Fibroblast of villous mesenchyme (primary cell): ENCODE measurements around the gene PTBP1. TPM values are rescaled to one million over a fixed set of nuclear protein-coding genes. Genes with fewer than 3 reads are reported as not detected.

Experiments
- DNase-seq: peaks from one replicate; pipeline ENCODE4 v3.0.0-alpha.2; 2010; ENCODE audit warnings: low read depth
- H3K4me3 ChIP-seq: 2 replicates; pipeline ENCODE4 v1.5.1; 2011; ENCODE audit warnings: low read depth, mild to moderate bottlenecking, low read length
- small RNA-seq: library from RNA; depleted of rRNA; stranded (forward); fragments of <200 nt; gene quantifications from one replicate; pipeline ENCODE3, GENCODE V24; 2012
- total RNA-seq: library from RNA; depleted of rRNA; stranded (reverse); fragments of >200 nt; gene quantifications from 2 replicates; pipeline ENCODE4 v1.2.3, GENCODE V29; 2012
- TF ChIP-seq, protein P1 (sequence below): IDR thresholded peaks from 2 replicates; pipeline ENCODE4 v1.5.1; 2012; ENCODE audit warnings: low read depth, mild to moderate bottlenecking, low read length; ENCODE audit not compliant: insufficient read depth

The PTBP1 gene
- total RNA-seq, 1 donor, result 129 TPM

DNA sequence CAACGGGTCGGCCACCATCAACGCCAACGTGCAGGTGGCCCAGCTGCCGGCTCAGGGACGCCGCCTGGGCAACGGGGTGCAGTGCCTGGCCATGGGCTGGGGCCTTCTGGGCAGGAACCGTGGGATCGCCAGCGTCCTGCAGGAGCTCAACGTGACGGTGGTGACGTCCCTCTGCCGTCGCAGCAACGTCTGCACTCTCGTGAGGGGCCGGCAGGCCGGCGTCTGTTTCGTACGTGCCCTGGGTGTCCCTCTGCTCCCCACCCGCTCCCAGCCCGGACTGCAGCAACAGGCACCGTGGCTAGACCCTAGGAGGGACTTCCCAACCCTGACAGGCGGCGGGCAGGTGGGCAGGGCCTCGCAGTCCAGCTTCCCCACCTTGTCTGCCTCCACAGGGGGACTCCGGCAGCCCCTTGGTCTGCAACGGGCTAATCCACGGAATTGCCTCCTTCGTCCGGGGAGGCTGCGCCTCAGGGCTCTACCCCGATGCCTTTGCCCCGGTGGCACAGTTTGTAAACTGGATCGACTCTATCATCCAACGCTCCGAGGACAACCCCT is 58.4 kb downstream of the PTBP1 start:
- DNase-seq, result no peak
- TF ChIP-seq, protein P1, sequence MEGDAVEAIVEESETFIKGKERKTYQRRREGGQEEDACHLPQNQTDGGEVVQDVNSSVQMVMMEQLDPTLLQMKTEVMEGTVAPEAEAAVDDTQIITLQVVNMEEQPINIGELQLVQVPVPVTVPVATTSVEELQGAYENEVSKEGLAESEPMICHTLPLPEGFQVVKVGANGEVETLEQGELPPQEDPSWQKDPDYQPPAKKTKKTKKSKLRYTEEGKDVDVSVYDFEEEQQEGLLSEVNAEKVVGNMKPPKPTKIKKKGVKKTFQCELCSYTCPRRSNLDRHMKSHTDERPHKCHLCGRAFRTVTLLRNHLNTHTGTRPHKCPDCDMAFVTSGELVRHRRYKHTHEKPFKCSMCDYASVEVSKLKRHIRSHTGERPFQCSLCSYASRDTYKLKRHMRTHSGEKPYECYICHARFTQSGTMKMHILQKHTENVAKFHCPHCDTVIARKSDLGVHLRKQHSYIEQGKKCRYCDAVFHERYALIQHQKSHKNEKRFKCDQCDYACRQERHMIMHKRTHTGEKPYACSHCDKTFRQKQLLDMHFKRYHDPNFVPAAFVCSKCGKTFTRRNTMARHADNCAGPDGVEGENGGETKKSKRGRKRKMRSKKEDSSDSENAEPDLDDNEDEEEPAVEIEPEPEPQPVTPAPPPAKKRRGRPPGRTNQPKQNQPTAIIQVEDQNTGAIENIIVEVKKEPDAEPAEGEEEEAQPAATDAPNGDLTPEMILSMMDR, result no peak
- H3K4me3 ChIP-seq, result no peak overlapping the region

DNA sequence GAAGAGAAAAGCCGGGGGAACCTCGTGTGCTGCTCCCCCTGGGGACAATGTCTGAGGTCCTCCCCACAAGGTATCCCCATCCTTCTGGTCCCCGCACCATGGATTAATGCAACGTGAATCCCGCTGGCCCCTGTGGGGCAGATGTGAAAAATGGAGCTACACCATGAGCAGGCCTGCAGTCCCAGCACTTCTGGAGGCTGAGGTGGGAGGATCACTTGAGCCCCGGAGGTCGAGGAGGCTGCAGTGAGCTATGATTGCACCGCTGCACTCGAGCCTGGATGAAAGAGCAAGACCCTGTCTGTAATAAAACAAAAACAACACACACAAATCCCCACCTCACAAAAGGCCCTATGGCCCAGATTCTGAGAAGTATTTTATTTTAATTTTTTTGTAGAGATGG is 61.0 kb downstream of the PTBP1 start:
- TF ChIP-seq, protein P1, result no peak
- no peak overlapping the region for H3K4me3 ChIP-seq
- no peak for DNase-seq

DNA sequence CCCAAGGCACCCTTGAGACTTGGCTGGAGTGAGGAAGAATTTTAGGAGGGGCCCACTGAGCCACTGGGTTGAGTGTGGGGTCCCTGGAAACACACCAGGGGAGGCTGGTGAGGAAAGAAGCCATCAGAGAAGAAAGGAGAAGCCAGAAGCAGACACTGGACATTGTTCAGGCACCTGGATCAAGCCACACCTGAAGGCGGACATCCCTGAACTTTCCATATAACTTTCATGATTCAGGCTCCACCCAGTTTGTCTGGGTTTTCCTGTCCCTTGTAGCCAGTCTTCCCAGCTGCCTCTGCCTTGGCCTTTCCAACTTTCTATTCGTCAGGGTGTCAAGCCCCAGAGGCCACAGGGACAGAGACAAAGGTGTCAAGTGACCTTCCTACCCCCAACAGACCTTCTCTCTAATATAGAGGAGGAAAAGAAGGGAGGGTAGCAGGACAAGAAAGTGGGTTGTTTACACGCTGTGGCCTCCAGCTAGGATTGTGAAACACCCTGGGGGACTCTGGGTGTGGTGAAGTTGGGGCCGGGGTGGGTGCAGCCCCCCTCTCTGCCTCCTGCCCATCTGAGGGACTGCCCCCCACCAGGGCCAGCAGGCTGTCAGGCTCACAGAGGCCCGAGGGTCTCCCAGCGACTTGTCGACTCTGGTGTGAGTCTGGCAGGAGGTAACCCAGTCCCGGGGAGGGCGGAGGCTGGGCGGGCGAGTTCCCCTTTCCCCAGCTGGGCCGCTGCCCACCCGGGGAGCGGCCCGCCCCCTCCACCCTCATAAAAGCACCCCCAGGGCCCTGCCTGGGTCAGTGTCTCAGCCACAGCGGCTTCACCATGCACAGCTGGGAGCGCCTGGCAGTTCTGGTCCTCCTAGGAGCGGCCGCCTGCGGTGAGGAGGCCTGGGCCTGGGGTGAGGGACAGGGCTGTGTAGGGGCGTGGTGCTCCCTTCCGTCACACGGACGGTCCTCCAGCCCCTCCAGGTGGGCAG is 61.9 kb downstream of the PTBP1 start, which contains the start of gene CFD:
TSS of gene CFD (plus strand) at position 797 of the 976 bp plus-strand sequence. CDS start at position 823, 26 bp downstream.
- DNase-seq, result peak; percentile 83
- TF ChIP-seq, protein P1, result no peak

DNA sequence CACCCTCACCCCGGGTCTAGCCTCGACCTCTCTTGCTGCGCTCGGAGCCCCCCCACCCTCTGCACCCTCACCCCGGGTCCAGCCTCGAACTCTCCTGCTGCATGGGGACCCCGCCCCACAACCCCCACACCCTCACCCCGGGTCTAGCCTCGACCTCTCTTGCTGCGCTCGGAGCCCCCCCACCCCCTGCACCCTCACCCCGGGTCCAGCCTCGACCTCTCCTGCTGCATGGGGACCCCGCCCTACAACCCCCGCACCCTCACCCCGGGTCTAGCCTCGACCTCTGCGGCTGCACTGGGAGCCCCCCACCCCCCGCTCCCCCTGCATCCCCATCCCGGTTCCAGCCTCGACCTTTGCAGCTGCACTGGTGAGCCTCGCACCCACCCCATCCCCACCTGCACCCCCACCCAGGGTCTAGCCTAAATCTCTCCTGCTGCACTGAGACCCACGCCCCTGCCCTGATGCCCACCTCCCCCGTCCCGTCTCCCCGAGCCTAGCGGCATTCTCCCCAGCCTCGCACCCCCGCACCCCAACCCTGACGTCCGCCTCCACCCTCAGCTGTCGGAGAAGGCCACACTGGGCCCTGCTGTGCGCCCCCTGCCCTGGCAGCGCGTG is 64.0 kb downstream of the PTBP1 start:
- DNase-seq, result no peak

More for the DNA sequence above, 61.9 kb downstream of the PTBP1 start, which contains the start of gene CFD:
- peak within 1 kb of the TSS; percentile 56 for H3K4me3 ChIP-seq

More for the DNA sequence above, 64.0 kb downstream of the PTBP1 start:
- TF ChIP-seq, protein P1, result no peak
- peak overlapping the region; percentile 56 for H3K4me3 ChIP-seq

Small RNAs within 50 kb of the gene (small RNA-seq; reads per million reads assigned to genes)
- gene MIR3187, result not detected

Other genes starting within 250 kb of the PTBP1 start
- gene BSG, start 224.9 kb upstream of the PTBP1 start, total RNA-seq, result 191 and 207 TPM in 2 replicates
- gene HCN2, start 207.6 kb upstream of the PTBP1 start, total RNA-seq, result 0.32 and 0.86 TPM in 2 replicates
- 23.2 and 25.5 TPM in 2 replicates for gene POLRMT, start 163.9 kb upstream of the PTBP1 start, total RNA-seq
- gene FGF22, start 157.6 kb upstream of the PTBP1 start, total RNA-seq, result not detected in 2 replicates
- 30.7 and 50.3 TPM in 2 replicates for gene RNF126, start 134.2 kb upstream of the PTBP1 start, total RNA-seq
- 49.2 and 83.1 TPM in 2 replicates for gene FSTL3, start 121.1 kb upstream of the PTBP1 start, total RNA-seq
- gene PRSS57, start 102.0 kb upstream of the PTBP1 start, total RNA-seq, result not detected in 2 replicates
- 0.32 and 1.7 TPM in 2 replicates for gene PALM, start 88.5 kb upstream of the PTBP1 start, total RNA-seq
- gene MISP, start 46.3 kb upstream of the PTBP1 start, total RNA-seq, result under 0.01 and 0.43 TPM in 2 replicates
- under 0.01 and 0.86 TPM in 2 replicates for gene PLPPR3, start 24.5 kb downstream of the PTBP1 start, total RNA-seq
- gene AZU1, start 30.4 kb downstream of the PTBP1 start, total RNA-seq, result not detected in 2 replicates
- not detected in 2 replicates for gene PRTN3, start 43.5 kb downstream of the PTBP1 start, total RNA-seq
- gene ELANE, start 54.9 kb downstream of the PTBP1 start, total RNA-seq, result not detected in 2 replicates
- gene CFD, start 62.2 kb downstream of the PTBP1 start, total RNA-seq, result 3.9 TPM in 2 replicates
- gene MED16, start 95.7 kb downstream of the PTBP1 start, total RNA-seq, result 26.8 and 30.0 TPM in 2 replicates
- gene RNU6-9, start 96.0 kb downstream of the PTBP1 start, total RNA-seq, result not detected in 2 replicates
- 26.3 and 31.6 TPM in 2 replicates for gene R3HDM4, start 115.8 kb downstream of the PTBP1 start, total RNA-seq
- not detected in 2 replicates for gene KISS1R, start 119.9 kb downstream of the PTBP1 start, total RNA-seq
- 39.3 and 45.8 TPM in 2 replicates for gene ARID3A, start 128.6 kb downstream of the PTBP1 start, total RNA-seq
- 49.7 and 77.3 TPM in 2 replicates for gene WDR18, start 186.9 kb downstream of the PTBP1 start, total RNA-seq
- under 0.01 TPM in 2 replicates for gene GRIN3B, start 203.0 kb downstream of the PTBP1 start, total RNA-seq
- gene TMEM259, start 223.7 kb downstream of the PTBP1 start, total RNA-seq, result 79.2 and 84.6 TPM in 2 replicates
- not detected in 2 replicates for gene RNU6-2, start 224.1 kb downstream of the PTBP1 start, total RNA-seq
- 508 and 544 TPM in 2 replicates for gene CNN2, start 229.2 kb downstream of the PTBP1 start, total RNA-seq
- gene ABCA7, start 242.7 kb downstream of the PTBP1 start, total RNA-seq, result 11.2 and 13.9 TPM in 2 replicates